NB4 (cell line): ENCODE measurements around the gene SLC35C1.

Experiments used
- POLR2A ChIP-seq: IDR thresholded peaks from 2 replicates; pipeline ENCODE4 v1.6.1; 2011; ENCODE audit warnings: mild to moderate bottlenecking; ENCODE audit not compliant: insufficient read length; ENCODE audit errors: extremely low read depth
- TF ChIP-seq, protein P1 (sequence below): IDR thresholded peaks from one replicate; pipeline ENCODE4 v1.5.1; 2012; ENCODE audit warnings: low read depth, low read length

- TF ChIP-seq, protein P1, sequence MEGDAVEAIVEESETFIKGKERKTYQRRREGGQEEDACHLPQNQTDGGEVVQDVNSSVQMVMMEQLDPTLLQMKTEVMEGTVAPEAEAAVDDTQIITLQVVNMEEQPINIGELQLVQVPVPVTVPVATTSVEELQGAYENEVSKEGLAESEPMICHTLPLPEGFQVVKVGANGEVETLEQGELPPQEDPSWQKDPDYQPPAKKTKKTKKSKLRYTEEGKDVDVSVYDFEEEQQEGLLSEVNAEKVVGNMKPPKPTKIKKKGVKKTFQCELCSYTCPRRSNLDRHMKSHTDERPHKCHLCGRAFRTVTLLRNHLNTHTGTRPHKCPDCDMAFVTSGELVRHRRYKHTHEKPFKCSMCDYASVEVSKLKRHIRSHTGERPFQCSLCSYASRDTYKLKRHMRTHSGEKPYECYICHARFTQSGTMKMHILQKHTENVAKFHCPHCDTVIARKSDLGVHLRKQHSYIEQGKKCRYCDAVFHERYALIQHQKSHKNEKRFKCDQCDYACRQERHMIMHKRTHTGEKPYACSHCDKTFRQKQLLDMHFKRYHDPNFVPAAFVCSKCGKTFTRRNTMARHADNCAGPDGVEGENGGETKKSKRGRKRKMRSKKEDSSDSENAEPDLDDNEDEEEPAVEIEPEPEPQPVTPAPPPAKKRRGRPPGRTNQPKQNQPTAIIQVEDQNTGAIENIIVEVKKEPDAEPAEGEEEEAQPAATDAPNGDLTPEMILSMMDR, result no peak
- no peak for TF ChIP-seq POLR2A
These were observed 48.5 kb upstream of the SLC35C1 start for GRCh38 chr11:45756384-45757010.
